Glomerular endothelial cell (primary cell): ENCODE measurements around the gene BRD4. TPM values are rescaled to one million over a fixed set of nuclear protein-coding genes. Genes with fewer than 3 reads are reported as not detected.

Experiments used
- DNase-seq: peaks from one replicate; pipeline ENCODE4 v3.0.0-alpha.2; 2011; ENCODE audit warnings: low read depth, low spot score; ENCODE audit errors: extremely low read depth
- total RNA-seq: library from RNA; depleted of rRNA; stranded (reverse); fragments of >200 nt; gene quantifications from 2 replicates; pipeline ENCODE4 v1.2.3, GENCODE V29; 2015

Gene BRD4
- total RNA-seq, 1 donor from 2014 or later = 58.0 TPM

GRCh38 chr19:15316498-15316897, 15.8 kb downstream of the BRD4 start:
- no peak for DNase-seq

GRCh38 chr19:15315101-15315500, 17.2 kb downstream of the BRD4 start:
- DNase-seq = no peak

GRCh38 chr19:15313649-15314279, 18.6 kb downstream of the BRD4 start:
- no peak for DNase-seq

GRCh38 chr19:15307169-15307568, 25.2 kb downstream of the BRD4 start:
- DNase-seq = no peak

GRCh38 chr19:15305582-15306334, 26.6 kb downstream of the BRD4 start:
- no peak for DNase-seq

GRCh38 chr19:15304140-15304705, 28.1 kb downstream of the BRD4 start:
- no peak for DNase-seq

- DNase-seq = no peak
Observed at GRCh38 chr19:15303105-15303780, 29.1 kb downstream of the BRD4 start.

GRCh38 chr19:15300533-15301197, 31.7 kb downstream of the BRD4 start:
- no peak for DNase-seq

GRCh38 chr19:15299568-15300409, 32.5 kb downstream of the BRD4 start:
- DNase-seq = no peak

- DNase-seq = no peak
Observed at GRCh38 chr19:15298847-15299567, 33.3 kb downstream of the BRD4 start.

- DNase-seq = no peak
Observed at GRCh38 chr19:15297416-15298224, 34.7 kb downstream of the BRD4 start.

- DNase-seq = no peak
Observed at GRCh38 chr19:15296841-15297415, 35.4 kb downstream of the BRD4 start.

GRCh38 chr19:15296353-15296752, 36.0 kb downstream of the BRD4 start:
- DNase-seq = no peak

- no peak for DNase-seq
Observed at GRCh38 chr19:15294561-15294990, 37.8 kb downstream of the BRD4 start.

GRCh38 chr19:15293781-15294491, 38.4 kb downstream of the BRD4 start:
- no peak for DNase-seq

- DNase-seq = no peak
Observed at GRCh38 chr19:15292847-15293582, 39.3 kb downstream of the BRD4 start.

GRCh38 chr19:15292140-15292539, 40.2 kb downstream of the BRD4 start:
- DNase-seq = no peak
